Measurements from ENCODE around the gene POU2F3. TPM values are rescaled to one million over a fixed set of nuclear protein-coding genes. Genes with fewer than 3 reads are reported as not detected.

POU2F3 gene
- total and polyA plus RNA-seq, 2 of the 4 experiments (the other 2 are of a cell fraction), result under 0.01 to 0.09 TPM

DNA sequence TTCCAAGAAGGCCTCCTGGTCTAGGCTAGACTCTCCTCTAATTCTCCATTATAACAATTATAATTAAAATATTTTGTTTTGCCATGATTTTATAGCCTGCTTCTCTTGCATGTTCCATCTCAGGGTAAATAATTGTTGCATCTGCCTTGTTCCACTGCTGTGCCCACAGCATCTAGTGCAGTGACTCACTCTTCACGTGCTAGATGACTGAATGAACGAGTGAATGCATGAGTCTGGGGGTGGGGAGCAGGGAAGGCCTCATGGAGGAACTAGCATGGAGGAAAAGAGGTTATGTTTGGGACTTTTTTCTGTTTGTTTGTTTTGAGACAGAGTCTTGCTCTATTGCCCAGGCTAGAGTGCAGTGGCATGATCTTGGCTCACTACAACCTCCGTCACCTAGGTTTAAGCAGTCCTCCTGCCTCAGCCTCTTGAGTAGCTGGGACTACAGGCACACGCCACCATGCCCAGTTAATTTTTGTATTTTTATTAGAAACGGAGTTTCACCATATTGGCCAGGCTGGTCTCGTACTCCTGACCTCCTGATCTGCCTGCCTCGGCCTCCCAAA lies 34.3 kb upstream of the POU2F3 start:
- Histone ChIP-seq H3K36me3 (ENCODE audit: control insufficient read depth, insufficient read depth, low read length) (no peaks in the 10 kb centered on the region), H3K18ac (ENCODE audit: low read depth, low read length) (no peak overlapping the region), H4K5ac (ENCODE audit: low read depth, low read length) (peak overlapping the region; percentile 18; the same call in 1 of the 2 replicates), H2AK5ac (ENCODE audit: low read depth, low read length) (no peak overlapping the region), H3K9me3 (ENCODE audit: control insufficient read depth, insufficient read depth, low read length) (no peaks in the 10 kb centered on the region), H4K8ac (ENCODE audit: low read depth in 2 of 2, low read length in 2 of 2) (no peak overlapping the region), H3K14ac (replicated peaks; ENCODE audit: low read depth, low read length) (peak overlapping the region; percentile 12), H3K4ac (ENCODE audit: low read depth, low read length) (no peak overlapping the region), H3K56ac (ENCODE audit: extremely low read depth, insufficient read depth, low read length) (no peak overlapping the region), H3K23ac (ENCODE audit: low read depth, low read length) (no peak overlapping the region), H3K4me1 (ENCODE audit: control insufficient read depth, insufficient read depth, low read length) (peaks cover 9% of the 10 kb centered on the region), H2BK120ac (ENCODE audit: low read depth, low read length) (0 out of 2 replicates have a peak overlapping the region, but pooled peaks have one; percentile 67), H3K27ac (ENCODE audit: insufficient read depth, low read length) (no peak overlapping the region), H2AFZ (replicated peaks; ENCODE audit: low read length, poor library complexity) (peak overlapping the region; percentile 78), H4K20me1 (ENCODE audit: insufficient read depth, low read length) (no peaks in the 10 kb centered on the region), H2BK20ac (ENCODE audit: low read depth, low read length) (no peak overlapping the region), H3K4me3 (ENCODE audit: insufficient read depth, low read depth, low read length) (no peak overlapping the region), H2BK5ac (ENCODE audit: low read depth, low read length, poor library complexity, severe bottlenecking) (no peak overlapping the region), H3K9ac (ENCODE audit: low read depth, low read length) (no peak overlapping the region), H3K79me1 (ENCODE audit: low read depth in 1 of 2, low read length in 2 of 2) (peaks cover 0 to 7% of the 10 kb centered on the region in 2 experiments; a peak in 1 of 4 replicates), H2AK9ac (replicated peaks; ENCODE audit: low read depth, low read length, poor library complexity) (no peak overlapping the region), H4K91ac (ENCODE audit: insufficient read depth, low read depth, low read length) (no peak overlapping the region), H3K9me1 (ENCODE audit: insufficient read depth, low read length) (peaks cover 13% of the 10 kb centered on the region), H2BK15ac (ENCODE audit: low read depth, low read length) (no peak overlapping the region), H3K4me2 (ENCODE audit: low read depth, low read length) (no peak overlapping the region), H3K27me3 (ENCODE audit: control insufficient read depth, insufficient read depth, low read length) (peaks cover 4% of the 10 kb centered on the region; the same call in 1 of the 2 replicates)
- POLR2A ChIA-PET (ENCODE audit: unreplicated experiment), result no interaction called here
- CTCF ChIA-PET, result no interaction called here
- WGBS, 2 experiments (ENCODE audit: extremely low coverage in 2 of 2, insufficient read length in 1 of 2), result 90% methylated on average over 3 of the region's 7 CpGs; no CpG with 5 or more reads in 1 of the 2 experiments
- DNase-seq, result peak; percentile 86
- intact Hi-C loops (cut with micrococcal nuclease) (no loop called here), in situ Hi-C loops (cut with MboI; ENCODE audit: low sequenced_read_pairs) (no loop called here), dilution Hi-C loops (cut with HindIII; ENCODE audit: low sequenced_read_pairs, unreplicated experiment) (no loop called here)
- no TSS peak for BruUV-seq (replicated peaks)
- ATAC-seq (ENCODE audit: low read depth), result peak; percentile 67
- TF ChIP-seq MXI1 (IDR thresholded peaks at IDR 0.05; ENCODE audit: borderline replicate concordance, low read depth, low read length), result 0 out of 2 replicates have a peak, but pooled peaks have one; percentile 24
- no peak for TF ChIP-seq RCOR1 (IDR thresholded peaks at IDR 0.05; ENCODE audit: insufficient replicate concordance, low read length)
- no peak for TF ChIP-seq POLR2A (IDR thresholded peaks at IDR 0.05; ENCODE audit: low read depth, low read length)
- no peak for TF ChIP-seq NFE2L2 (IDR thresholded peaks at IDR 0.05; ENCODE audit: low read depth, low read length)
- peak; percentile 79 for TF ChIP-seq FOS (IDR thresholded peaks at IDR 0.05; ENCODE audit: low read depth, low read length)
- TF ChIP-seq CEBPB (IDR thresholded peaks at IDR 0.05; ENCODE audit: low read depth, low read length), result no peak
- no peak for TF ChIP-seq RFX5 (IDR thresholded peaks at IDR 0.05; ENCODE audit: low read depth, low read length)
- no peak for TF ChIP-seq SMC3 (IDR thresholded peaks at IDR 0.05; ENCODE audit: low read depth, low read length)
- TF ChIP-seq MAZ (IDR thresholded peaks at IDR 0.05; ENCODE audit: borderline replicate concordance, low read depth, low read length), result no peak
- TF ChIP-seq, protein P1, sequence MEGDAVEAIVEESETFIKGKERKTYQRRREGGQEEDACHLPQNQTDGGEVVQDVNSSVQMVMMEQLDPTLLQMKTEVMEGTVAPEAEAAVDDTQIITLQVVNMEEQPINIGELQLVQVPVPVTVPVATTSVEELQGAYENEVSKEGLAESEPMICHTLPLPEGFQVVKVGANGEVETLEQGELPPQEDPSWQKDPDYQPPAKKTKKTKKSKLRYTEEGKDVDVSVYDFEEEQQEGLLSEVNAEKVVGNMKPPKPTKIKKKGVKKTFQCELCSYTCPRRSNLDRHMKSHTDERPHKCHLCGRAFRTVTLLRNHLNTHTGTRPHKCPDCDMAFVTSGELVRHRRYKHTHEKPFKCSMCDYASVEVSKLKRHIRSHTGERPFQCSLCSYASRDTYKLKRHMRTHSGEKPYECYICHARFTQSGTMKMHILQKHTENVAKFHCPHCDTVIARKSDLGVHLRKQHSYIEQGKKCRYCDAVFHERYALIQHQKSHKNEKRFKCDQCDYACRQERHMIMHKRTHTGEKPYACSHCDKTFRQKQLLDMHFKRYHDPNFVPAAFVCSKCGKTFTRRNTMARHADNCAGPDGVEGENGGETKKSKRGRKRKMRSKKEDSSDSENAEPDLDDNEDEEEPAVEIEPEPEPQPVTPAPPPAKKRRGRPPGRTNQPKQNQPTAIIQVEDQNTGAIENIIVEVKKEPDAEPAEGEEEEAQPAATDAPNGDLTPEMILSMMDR (conservative IDR thresholded peaks at IDR 0.05; ENCODE audit: low read depth, low read length), result no peak
- peak; percentile 99 for TF ChIP-seq BHLHE40 (IDR thresholded peaks at IDR 0.05; ENCODE audit: low read depth, low read length)
- TF ChIP-seq RAD21 (IDR thresholded peaks at IDR 0.05; ENCODE audit: low read length), result no peak
- TF ChIP-seq ELK1 (IDR thresholded peaks at IDR 0.05; ENCODE audit: borderline replicate concordance, low read depth, low read length), result no peak
- TF ChIP-seq MAFK (IDR thresholded peaks at IDR 0.05; ENCODE audit: low read depth, low read length), result no peak
- TF ChIP-seq, protein P2, sequence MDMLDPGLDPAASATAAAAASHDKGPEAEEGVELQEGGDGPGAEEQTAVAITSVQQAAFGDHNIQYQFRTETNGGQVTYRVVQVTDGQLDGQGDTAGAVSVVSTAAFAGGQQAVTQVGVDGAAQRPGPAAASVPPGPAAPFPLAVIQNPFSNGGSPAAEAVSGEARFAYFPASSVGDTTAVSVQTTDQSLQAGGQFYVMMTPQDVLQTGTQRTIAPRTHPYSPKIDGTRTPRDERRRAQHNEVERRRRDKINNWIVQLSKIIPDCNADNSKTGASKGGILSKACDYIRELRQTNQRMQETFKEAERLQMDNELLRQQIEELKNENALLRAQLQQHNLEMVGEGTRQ (IDR thresholded peaks at IDR 0.05; ENCODE audit: low read depth, low read length), result peak; percentile 82
- no peak for TF ChIP-seq CHD1 (IDR thresholded peaks at IDR 0.05; ENCODE audit: low read depth, low read length)
